DOHH2 (cell line): ENCODE measurements around the gene CORO6.

Experiments
- H3F3A ChIP-seq: fragments of 200-600 bp; sonication (generic), shearing (Covaris generic); 2 replicates; pipeline ENCODE4 v1.6.0; 2016; ENCODE audit warnings: antibody characterized with exemption, mild to moderate bottlenecking; ENCODE audit not compliant: control insufficient read depth, insufficient read depth
- H3K27ac ChIP-seq: fragments of 200-600 bp; sonication (generic); 2 replicates; pipeline ENCODE4 v1.5.1; 2014; ENCODE audit warnings: low read depth, mild to moderate bottlenecking, low read length, moderate library complexity
- H3K27me3 ChIP-seq: fragments of 200-600 bp; sonication (generic); 2 replicates; pipeline ENCODE4 v1.6.1; 2014; ENCODE audit warnings: mild to moderate bottlenecking, low read length, mixed read lengths; ENCODE audit not compliant: control insufficient read depth
- H3K36me3 ChIP-seq: fragments of 200-600 bp; sonication (generic); 2 replicates; pipeline ENCODE4 v1.6.1; 2014; ENCODE audit warnings: mild to moderate bottlenecking, low read length, moderate library complexity, mixed read lengths; ENCODE audit not compliant: control insufficient read depth
- H3K4me1 ChIP-seq: fragments of 200-600 bp; sonication (generic); 2 replicates; pipeline ENCODE4 v1.6.1; 2014; ENCODE audit warnings: mild to moderate bottlenecking, low read length, mixed read lengths; ENCODE audit not compliant: control insufficient read depth
- H3K4me2 ChIP-seq: fragments of 200-600 bp; sonication (generic); 2 replicates; pipeline ENCODE4 v1.6.0; 2014; ENCODE audit warnings: mild to moderate bottlenecking, low read length, moderate library complexity
- H3K4me3 ChIP-seq: fragments of 200-600 bp; sonication (generic); 2 replicates; pipeline ENCODE4 v1.5.1; 2014; ENCODE audit warnings: mild to moderate bottlenecking, low read length, mixed read lengths
- H3K79me2 ChIP-seq: fragments of 200-600 bp; sonication (generic); 2 replicates; pipeline ENCODE4 v1.6.1; 2014; ENCODE audit warnings: mild to moderate bottlenecking, low read length, mixed read lengths; ENCODE audit not compliant: control insufficient read depth
- H3K9me2 ChIP-seq: fragments of 200-600 bp; sonication (generic); replicated peaks from 2 replicates; pipeline ENCODE4 v1.6.1; 2014; ENCODE audit warnings: mild to moderate bottlenecking, low read length, mixed read lengths; ENCODE audit not compliant: control insufficient read depth
- H3K9me3 ChIP-seq: fragments of 200-600 bp; sonication (generic); 2 replicates; pipeline ENCODE4 v1.6.1; 2014; ENCODE audit warnings: antibody characterized with exemption, low read length, mixed read lengths; ENCODE audit not compliant: control insufficient read depth, insufficient read depth
- H4K20me1 ChIP-seq: fragments of 200-600 bp; sonication (generic); 2 replicates; pipeline ENCODE4 v1.6.0; 2014; ENCODE audit warnings: low read depth, mild to moderate bottlenecking, antibody characterized with exemption, low read length, moderate library complexity; ENCODE audit not compliant: control insufficient read depth, insufficient read depth
- CTCF ChIP-seq: fragments of 200-600 bp; sonication (generic); IDR thresholded peaks from one replicate; pipeline ENCODE4 v1.5.1; 2014; ENCODE audit warnings: antibody characterized with exemption, mild to moderate bottlenecking, low read depth, low read length; ENCODE audit not compliant: poor library complexity, severe bottlenecking
- EZH2phosphoT487 ChIP-seq: fragments of 200-600 bp; sonication (generic); IDR thresholded peaks from 2 replicates; pipeline ENCODE4 v1.6.1; 2017; ENCODE audit warnings: borderline replicate concordance, mild to moderate bottlenecking, antibody characterized with exemption, low read length, moderate library complexity, mixed read lengths

Gene CORO6

GRCh38 chr17:29616300-29617048 is 6.2 kb downstream of the CORO6 start:
- Histone ChIP-seq H3K79me2 (no peaks in the 10 kb centered on the region), H3K36me3 (peaks cover 4% of the 10 kb centered on the region; the same call in 1 of the 2 replicates), H3K9me3 (no peaks in the 10 kb centered on the region), H4K20me1 (peaks cover 17% of the 10 kb centered on the region), H3K27me3 (peaks cover 13% of the 10 kb centered on the region), H3K4me1 (peaks cover 50% of the 10 kb centered on the region), H3K4me3 (peak overlapping the region; percentile 70), H3K27ac (no peak overlapping the region), H3K9me2 (no peaks in the 10 kb centered on the region), H3K4me2 (peak overlapping the region; percentile 78), H3F3A (peaks cover 3% of the 10 kb centered on the region)
- TF ChIP-seq CTCF (no peak), EZH2phosphoT487 (0 out of 2 replicates have a peak, but pooled peaks have one; percentile 15)

GRCh38 chr17:29615492-29616299 is 7.0 kb downstream of the CORO6 start:
- H4K20me1 ChIP-seq = peaks cover 17% of the 10 kb centered on the region
- H3K9me2 ChIP-seq = no peaks in the 10 kb centered on the region
- H3K27me3 ChIP-seq = peaks cover 13% of the 10 kb centered on the region
- no peaks in the 10 kb centered on the region for H3K79me2 ChIP-seq
- H3K27ac ChIP-seq = no peak overlapping the region
- peaks cover 50% of the 10 kb centered on the region for H3K4me1 ChIP-seq
- TF ChIP-seq EZH2phosphoT487 (no peak; the same call in 1 of the 2 replicates), CTCF (no peak)
- peak overlapping the region; percentile 78 for H3K4me2 ChIP-seq
- peaks cover 3% of the 10 kb centered on the region for H3F3A ChIP-seq
- H3K4me3 ChIP-seq = peak overlapping the region; percentile 70
- peaks cover 9% of the 10 kb centered on the region; the same call in 1 of the 2 replicates for H3K36me3 ChIP-seq
- H3K9me3 ChIP-seq = no peaks in the 10 kb centered on the region

- peaks cover 3% of the 10 kb centered on the region for H3F3A ChIP-seq
- no peak overlapping the region for H3K27ac ChIP-seq
- H3K9me2 ChIP-seq = no peaks in the 10 kb centered on the region
- H3K4me3 ChIP-seq = peak overlapping the region; percentile 70
- no peaks in the 10 kb centered on the region for H3K79me2 ChIP-seq
- H3K4me1 ChIP-seq = peaks cover 50% of the 10 kb centered on the region
- no peaks in the 10 kb centered on the region for H3K9me3 ChIP-seq
- no peak for TF ChIP-seq EZH2phosphoT487
- no peak for TF ChIP-seq CTCF
- H3K27me3 ChIP-seq = peaks cover 13% of the 10 kb centered on the region
- H3K36me3 ChIP-seq = peaks cover 10% of the 10 kb centered on the region; the same call in 1 of the 2 replicates
- peak overlapping the region; percentile 78 for H3K4me2 ChIP-seq
- peaks cover 17% of the 10 kb centered on the region for H4K20me1 ChIP-seq
Observed at GRCh38 chr17:29615048-29615385, 7.7 kb downstream of the CORO6 start.
